GM21737 (cell line): ENCODE results near the gene TRABD2B.

Experiments used
- ATAC-seq: cut with Tn5 transposase; IDR thresholded peaks from one replicate; pipeline ENCODE4 v1.9.1; 2021; ENCODE audit warnings: mild to moderate bottlenecking, moderate library complexity; ENCODE audit not compliant: unreplicated experiment

TRABD2B gene

GRCh38 chr1:47783638-47784496, 213.3 kb downstream of the TRABD2B start:
- no peak for ATAC-seq

- ATAC-seq = no peak
Observed at GRCh38 chr1:47782414-47783166, 214.6 kb downstream of the TRABD2B start.

- no peak for ATAC-seq
Observed at GRCh38 chr1:47781171-47781959, 215.8 kb downstream of the TRABD2B start.

GRCh38 chr1:47780469-47780995, 216.7 kb downstream of the TRABD2B start:
- no peak for ATAC-seq

- ATAC-seq = no peak
Observed at GRCh38 chr1:47779613-47780012, 217.6 kb downstream of the TRABD2B start.

- ATAC-seq = no peak
Observed at GRCh38 chr1:47778280-47778679, 218.9 kb downstream of the TRABD2B start.

GRCh38 chr1:47777322-47777721, 219.9 kb downstream of the TRABD2B start:
- no peak for ATAC-seq

- ATAC-seq = no peak
Observed at GRCh38 chr1:47776667-47777131, 220.5 kb downstream of the TRABD2B start.

GRCh38 chr1:47774986-47775834, 222.0 kb downstream of the TRABD2B start:
- no peak for ATAC-seq

- no peak for ATAC-seq
Observed at GRCh38 chr1:47772960-47773682, 224.1 kb downstream of the TRABD2B start.

- ATAC-seq = no peak
Observed at GRCh38 chr1:47772281-47772680, 224.9 kb downstream of the TRABD2B start.

GRCh38 chr1:47771751-47772150, 225.4 kb downstream of the TRABD2B start:
- ATAC-seq = no peak

GRCh38 chr1:47769983-47770382, 227.2 kb downstream of the TRABD2B start:
- no peak for ATAC-seq

- ATAC-seq = no peak
Observed at GRCh38 chr1:47769295-47769694, 227.9 kb downstream of the TRABD2B start.

- ATAC-seq = no peak
Observed at GRCh38 chr1:47767741-47768100, 229.5 kb downstream of the TRABD2B start.

GRCh38 chr1:47766832-47767740, 230.1 kb downstream of the TRABD2B start:
- no peak for ATAC-seq

- no peak for ATAC-seq
Observed at GRCh38 chr1:47765742-47766485, 231.3 kb downstream of the TRABD2B start.

GRCh38 chr1:47765236-47765635, 231.9 kb downstream of the TRABD2B start:
- no peak for ATAC-seq
